Midbrain (tissue), 1 donor: ENCODE data around the gene CIB2.
"Not testable (repeated sequence)": the region's sequence is repeated elsewhere in the genome, so short reads cannot be mapped to it uniquely, and the experiment has no call there.

Experiments
- DNase-seq: peaks from one replicate; lab custom pipeline; 2025; lab: John Stamatoyannopoulos, UW

CIB2 gene

DNA sequence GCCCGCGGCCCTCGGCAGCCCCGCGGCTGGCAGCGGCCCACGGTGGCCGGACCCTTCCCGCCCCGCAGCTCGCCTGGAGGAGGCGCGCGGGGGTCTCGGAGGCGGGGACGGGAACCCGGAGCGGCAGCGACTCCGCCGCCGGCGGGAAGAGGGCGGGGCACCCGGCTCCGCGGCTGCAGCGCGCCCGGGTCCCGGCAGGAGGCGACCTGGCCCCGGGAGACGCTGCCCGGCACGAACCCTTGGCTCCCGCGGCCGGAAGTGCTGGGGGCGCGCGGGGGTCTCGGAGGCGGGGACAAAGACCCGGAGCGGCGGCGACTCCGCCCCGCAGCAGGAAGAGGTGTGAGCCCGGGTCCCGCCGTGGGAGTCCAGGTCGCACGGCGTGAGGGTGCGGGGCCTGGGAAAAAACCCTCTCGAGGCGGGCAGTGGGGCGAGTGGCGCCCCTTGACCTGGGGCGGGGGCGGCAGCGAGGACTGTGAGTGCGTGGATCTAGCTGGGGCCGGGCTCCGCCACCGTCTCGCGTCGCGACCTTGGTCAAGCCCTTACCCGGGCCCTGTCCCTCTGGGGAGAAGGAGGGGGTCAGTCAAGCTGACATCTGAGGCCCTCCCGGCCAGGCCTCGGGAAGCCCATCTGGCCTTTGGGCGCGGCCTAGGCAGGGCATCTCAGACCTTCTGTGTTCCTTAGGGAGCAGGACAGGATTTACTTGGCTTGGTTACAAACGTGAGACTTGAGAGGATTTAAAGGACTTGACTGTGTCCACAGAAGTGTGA, at the start of gene CIB2:
CIB2 (minus strand) TSS at position 151 of the 767 bp plus-strand sequence. CDS start 230 bp downstream, outside the sequence.
- peak; percentile 57 for DNase-seq

DNA sequence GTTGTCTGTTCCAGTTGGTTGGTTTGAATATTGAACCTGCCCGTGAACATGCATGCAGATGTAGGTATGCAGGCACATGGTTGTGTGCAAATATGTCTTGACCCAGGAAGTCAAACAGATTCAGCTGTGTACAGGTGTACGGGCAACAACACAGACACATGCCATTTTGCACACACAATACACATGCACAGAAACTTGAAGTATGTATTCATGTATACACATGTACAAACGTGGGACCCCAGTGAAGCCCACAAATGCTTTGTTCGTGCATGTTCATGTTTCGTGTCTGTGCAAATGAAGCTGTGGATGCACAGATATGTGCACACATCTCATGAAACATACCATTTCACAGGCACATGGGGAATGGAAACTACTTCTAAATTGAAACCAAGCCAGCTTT, 48.7 kb upstream of the CIB2 start:
- DNase-seq: no peak

DNA sequence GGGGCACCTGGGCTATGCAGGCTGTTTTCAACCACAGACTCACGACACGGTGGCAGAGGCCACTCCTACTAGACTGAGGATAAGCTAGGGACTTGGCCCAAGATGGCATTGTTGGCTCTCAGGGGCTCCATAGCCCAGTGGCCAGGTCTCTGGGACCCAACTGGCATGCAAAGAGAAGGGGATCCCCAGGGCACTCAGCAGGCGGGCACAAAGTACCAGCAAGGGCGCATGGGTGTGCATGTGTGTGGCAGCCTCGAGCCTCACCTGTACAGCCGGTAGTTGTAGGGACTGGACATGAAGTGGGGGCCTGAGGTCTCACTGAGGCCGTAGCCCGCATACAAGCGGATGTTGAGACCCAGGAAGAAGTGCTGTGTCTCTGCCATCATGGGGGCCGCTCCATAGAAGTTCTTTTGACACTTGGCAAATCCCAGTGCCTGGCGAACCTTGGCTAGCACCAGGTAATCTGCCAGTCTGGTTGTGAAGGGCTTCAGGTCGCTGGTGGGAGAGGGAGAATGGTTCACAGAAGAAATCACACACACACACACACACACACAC, 48.1 kb upstream of the CIB2 start:
- DNase-seq: no peak

DNA sequence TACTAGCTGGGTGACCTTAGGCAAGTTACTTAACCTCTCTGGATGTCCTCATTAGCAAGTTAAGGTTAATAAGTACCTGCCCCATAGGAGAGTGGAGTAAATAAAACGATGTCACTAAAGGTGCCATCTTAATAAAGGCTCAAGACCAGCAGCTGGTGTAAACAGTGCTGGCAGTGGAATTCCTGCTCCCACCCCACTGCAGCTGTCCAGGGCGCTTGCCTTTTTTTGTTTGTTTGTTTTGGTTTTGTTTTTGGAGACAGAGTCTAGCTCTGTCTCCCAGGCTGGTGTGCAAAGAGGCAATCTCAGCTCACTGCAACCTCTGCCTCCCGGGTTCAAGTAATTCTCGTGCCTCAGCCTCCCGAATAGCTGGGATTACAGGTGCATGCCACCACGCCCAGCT, 46.8 kb upstream of the CIB2 start:
- DNase-seq: no peak

DNA sequence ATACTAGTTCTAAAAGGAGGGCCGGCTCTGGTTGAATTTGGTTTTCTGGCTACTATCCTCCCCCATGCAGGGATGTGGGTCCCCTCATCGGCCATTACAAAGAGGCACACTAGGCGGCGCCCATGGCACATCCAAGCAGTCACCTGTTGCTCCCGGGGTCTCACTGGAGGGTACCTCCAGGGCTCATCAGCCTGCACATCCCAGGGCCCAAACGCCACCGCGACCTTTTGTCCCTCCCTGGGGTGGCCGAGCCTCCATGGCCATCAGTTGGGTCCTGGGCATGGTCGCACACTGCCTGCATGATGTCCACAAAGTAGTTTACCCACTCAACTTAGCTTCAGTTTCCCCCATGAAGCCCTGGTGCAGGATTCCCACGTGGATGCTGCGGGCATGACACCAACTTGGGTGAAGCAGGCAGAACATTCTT, 46.2 kb upstream of the CIB2 start:
- DNase-seq: peak; percentile 50

DNA sequence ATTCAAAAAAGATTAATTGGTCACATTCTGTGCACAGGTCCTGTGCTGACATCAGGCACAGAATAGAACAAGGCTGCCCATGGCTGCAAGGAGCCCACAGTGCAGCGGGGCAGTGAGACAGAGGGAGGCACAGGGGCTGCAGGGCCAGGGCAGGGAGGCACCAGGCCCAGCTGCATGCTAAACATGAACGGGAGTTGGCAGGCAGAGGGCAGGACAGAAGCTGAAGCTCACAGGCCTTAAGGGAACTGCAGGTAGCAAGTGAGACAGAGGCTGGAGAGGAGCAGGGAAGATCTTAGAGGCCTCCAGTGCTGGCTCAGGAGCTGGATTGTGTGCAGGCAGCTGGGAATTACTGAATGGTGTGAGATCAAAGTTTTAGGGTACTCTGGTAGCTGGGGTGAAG, 44.1 kb upstream of the CIB2 start:
- no peak for DNase-seq

- no peak for DNase-seq
Measured at GRCh38 chr15:78174401-78174800, 43.2 kb upstream of the CIB2 start.

GRCh38 chr15:78171864-78172472, 40.7 kb upstream of the CIB2 start:
- no peak for DNase-seq

GRCh38 chr15:78170848-78171773, 39.9 kb upstream of the CIB2 start:
- no peak for DNase-seq

DNA sequence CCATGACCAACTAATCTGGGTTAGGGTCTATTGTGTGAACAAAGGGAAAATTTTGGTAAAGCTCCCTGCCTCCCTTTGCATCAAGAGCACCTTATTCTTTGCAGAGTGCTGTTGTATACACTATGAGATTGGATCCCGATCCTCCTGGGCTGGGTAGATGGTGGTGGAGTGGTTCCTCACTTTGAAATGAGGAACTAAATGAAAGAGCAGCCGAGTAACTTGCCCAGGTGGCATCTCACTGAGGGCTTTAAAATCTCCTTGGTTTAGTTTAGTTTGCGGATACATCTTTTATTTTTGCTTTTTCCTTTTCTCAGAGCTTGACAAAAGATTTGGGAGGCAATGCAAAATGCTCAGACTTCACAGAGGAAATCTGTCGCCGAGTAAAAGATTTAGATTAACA, 37.4 kb upstream of the CIB2 start:
- DNase-seq: no peak

DNA sequence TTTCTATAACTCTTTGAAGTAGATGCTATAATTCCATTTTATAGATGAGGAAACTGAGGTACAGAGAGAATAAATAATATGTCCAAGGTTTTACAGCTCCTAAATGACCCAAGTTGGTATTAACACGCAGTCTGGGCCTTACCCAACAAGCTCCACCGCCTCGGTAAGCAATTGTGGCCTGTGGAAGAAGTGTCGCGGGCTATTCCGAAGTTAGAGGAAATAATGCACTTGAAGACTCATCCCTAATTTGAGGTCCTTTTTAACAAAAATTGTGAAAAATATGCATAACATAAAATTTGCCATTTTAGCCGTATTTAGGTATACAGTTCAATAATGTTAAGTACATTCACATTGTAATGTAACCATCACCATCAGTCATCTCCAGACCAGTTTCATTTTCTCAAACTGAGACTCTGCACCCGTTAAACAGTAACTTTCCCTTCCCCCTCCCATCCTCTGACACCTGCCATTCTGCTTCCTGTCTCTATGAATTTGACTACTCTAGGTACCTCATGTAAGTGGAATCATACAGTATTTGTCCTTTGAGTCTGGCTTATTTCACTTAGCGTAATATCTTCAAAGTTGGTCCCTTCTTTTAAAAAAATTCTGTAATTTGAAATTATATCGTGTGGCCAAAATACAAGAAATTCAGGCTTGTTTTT, 36.1 kb upstream of the CIB2 start:
- DNase-seq: no peak

- no peak for DNase-seq
Measured at GRCh38 chr15:78164010-78164409, 32.8 kb upstream of the CIB2 start.

- peak; percentile 28 for DNase-seq
Measured at GRCh38 chr15:78162038-78162437, 30.8 kb upstream of the CIB2 start.

- DNase-seq: no peak
Measured at GRCh38 chr15:78159395-78159794, 28.1 kb upstream of the CIB2 start.

GRCh38 chr15:78157203-78157602, 26.0 kb upstream of the CIB2 start:
- DNase-seq: no peak

- DNase-seq: no peak
Measured at GRCh38 chr15:78156653-78157052, 25.4 kb upstream of the CIB2 start.

DNA sequence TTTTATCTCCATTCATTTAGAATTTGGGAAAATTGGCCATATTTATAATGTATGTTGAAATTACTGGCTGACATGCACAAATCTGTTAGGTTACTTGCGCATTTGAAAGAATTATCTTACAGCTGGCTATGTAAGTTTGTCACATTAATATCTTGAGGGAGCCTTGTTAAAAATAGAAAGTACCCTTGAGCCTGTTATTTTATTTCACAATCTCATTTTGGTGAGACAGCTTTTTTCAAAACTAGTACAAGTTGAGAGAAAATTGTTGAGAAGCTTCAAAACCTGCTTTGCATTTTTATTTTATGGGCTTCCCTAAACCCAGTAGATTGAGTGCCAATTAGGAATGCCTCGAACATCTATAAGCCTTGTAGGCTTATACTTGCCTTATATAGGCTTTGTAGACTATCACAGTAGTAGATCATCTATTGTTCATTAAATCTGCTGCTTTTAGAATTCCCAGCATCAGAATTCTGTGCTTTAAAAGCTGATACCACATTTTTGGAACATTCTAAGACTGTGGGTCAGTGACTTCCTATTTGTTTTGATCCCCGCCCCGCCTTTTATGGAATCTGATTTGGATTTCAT, 24.2 kb upstream of the CIB2 start:
- DNase-seq: no peak

- no peak for DNase-seq
Measured at GRCh38 chr15:78154955-78155354, 23.7 kb upstream of the CIB2 start.

DNA sequence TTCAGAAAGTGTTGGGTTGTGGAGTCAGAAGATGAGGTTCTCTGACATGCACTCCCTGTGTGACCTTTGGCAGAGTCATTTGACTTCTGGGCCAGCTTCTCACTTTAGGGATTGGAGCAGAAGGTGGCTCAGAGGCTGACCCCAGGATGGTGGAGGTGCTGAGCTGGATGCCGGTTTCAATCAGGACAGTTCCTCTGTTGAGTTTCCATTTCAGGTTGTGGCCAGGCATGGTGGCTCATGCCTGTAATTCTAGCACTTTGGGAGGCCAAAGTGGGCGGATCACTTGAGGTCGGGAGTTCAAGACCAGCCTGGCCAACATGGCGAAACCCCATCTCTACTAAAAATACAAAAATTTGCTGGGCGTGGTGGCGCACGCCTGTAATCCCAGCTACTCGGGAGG, 19.8 kb upstream of the CIB2 start:
- not testable (repeated sequence) for DNase-seq

DNA sequence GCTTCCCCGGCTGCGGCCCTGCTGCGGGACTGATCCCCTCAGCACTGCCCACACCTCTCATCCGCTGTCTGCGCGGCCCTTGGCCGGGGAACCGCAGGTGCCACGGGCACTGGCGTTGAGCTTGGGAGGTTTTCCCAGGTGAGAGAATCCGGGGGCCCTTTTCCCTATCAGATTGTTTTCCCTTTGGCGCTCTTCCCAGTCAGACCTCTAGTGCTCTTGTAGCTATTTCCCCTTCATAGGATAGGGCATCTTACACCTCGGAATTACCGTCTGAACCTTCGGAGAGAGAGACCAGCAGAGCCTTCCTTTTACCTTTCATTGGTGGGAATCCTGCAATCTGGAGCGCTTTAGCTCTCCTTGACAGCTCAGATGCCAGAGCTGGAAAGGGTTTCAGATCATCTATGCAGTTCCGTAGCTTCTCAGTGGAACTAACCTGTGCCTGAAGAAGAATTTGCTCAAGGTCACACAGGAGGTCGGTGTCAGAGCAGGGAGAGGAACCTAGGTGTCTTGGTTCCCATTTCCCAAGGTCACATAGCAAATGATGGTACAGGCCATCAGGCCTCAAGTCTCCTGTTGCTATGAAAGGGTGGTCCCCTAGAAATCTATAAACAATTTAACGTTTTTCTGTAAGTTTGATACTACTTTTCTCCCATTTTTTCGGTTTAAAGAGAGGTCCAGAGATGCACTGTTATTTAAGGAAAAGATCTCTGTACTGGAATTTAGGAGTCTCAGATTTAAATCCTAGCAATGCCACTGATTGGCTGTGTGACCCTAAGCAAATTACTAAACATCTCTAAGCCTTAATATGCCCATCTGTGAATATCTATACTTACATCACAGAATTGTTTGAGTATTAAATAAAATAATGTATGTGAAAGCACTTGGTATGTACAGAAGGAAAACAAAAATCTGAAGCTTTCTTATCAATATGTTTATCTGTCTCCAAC, 18.8 kb upstream of the CIB2 start:
- DNase-seq: no peak
